GM19240 (cell line): Measurements from ENCODE around the gene OCRL.

Experiments used
- DNase-seq: peaks from one replicate; pipeline ENCODE4 v3.0.0; 2011; ENCODE audit warnings: low spot score; ENCODE audit not compliant: insufficient read length

OCRL gene

GRCh38 chrX:129632443-129632842 lies 92.4 kb downstream of the OCRL start:
- DNase-seq, result no peak

GRCh38 chrX:129634541-129634940 lies 94.5 kb downstream of the OCRL start:
- no peak for DNase-seq

- no peak for DNase-seq
Measured at GRCh38 chrX:129636175-129636681, 96.2 kb downstream of the OCRL start.

GRCh38 chrX:129637217-129638109 lies 97.4 kb downstream of the OCRL start:
- DNase-seq, result peak; percentile 51

GRCh38 chrX:129638917-129639316 lies 98.9 kb downstream of the OCRL start:
- no peak for DNase-seq

- DNase-seq, result no peak
Measured at GRCh38 chrX:129640737-129641136, 100.7 kb downstream of the OCRL start.

- no peak for DNase-seq
Measured at GRCh38 chrX:129641469-129641868, 101.4 kb downstream of the OCRL start.

GRCh38 chrX:129641941-129642340 lies 101.9 kb downstream of the OCRL start:
- no peak for DNase-seq
